RWPE2 (cell line): ENCODE measurements around the gene TTBK1.
A peak's percentile ranks its signal among the peaks of the same experiment; 100 is the strongest.

ENCODE experiments used
- ATAC-seq: fragments of 200-7000 bp; cut with Tn5 transposase; 3 replicates; pipeline ENCODE4 v1.9.1; 2021; ENCODE audit warnings: low read depth
- DNase-seq: peaks from one replicate; pipeline ENCODE4 v3.0.0-alpha.2; 2020; ENCODE audit warnings: low spot score
- H3K27ac ChIP-seq: fragments of 450-650 bp; 2 replicates; pipeline ENCODE4 v1.5.1; 2017; ENCODE audit warnings: mild to moderate bottlenecking; ENCODE audit not compliant: poor library complexity, severe bottlenecking
- H3K27me3 ChIP-seq: fragments of 250-450 bp; sonication (Bioruptor Pico); 2 replicates; pipeline ENCODE4 v1.5.1; 2021; ENCODE audit warnings: mild to moderate bottlenecking, moderate library complexity; ENCODE audit not compliant: insufficient read depth, poor library complexity, severe bottlenecking
- H3K36me3 ChIP-seq: fragments of 250-450 bp; sonication (Bioruptor Pico); 2 replicates; pipeline ENCODE4 v1.5.1; 2020; ENCODE audit warnings: low read depth, mild to moderate bottlenecking, moderate library complexity
- H3K4me1 ChIP-seq: fragments of 250-450 bp; sonication (Bioruptor Pico); 2 replicates; pipeline ENCODE4 v1.5.1; 2021; ENCODE audit warnings: mild to moderate bottlenecking, moderate library complexity; ENCODE audit not compliant: insufficient read depth, poor library complexity, severe bottlenecking
- H3K4me3 ChIP-seq: fragments of 250-450 bp; sonication (Bioruptor Pico); 2 replicates; pipeline ENCODE4 v1.5.1; 2021; ENCODE audit warnings: mild to moderate bottlenecking, moderate library complexity; ENCODE audit not compliant: severe bottlenecking
- H3K9me3 ChIP-seq: fragments of 250-450 bp; sonication (Bioruptor Pico); 2 replicates; pipeline ENCODE4 v1.5.1; 2021; ENCODE audit warnings: mild to moderate bottlenecking, moderate library complexity; ENCODE audit not compliant: severe bottlenecking
- TF ChIP-seq, protein P1 (sequence below): fragments of 450-650 bp; IDR thresholded peaks from one replicate; pipeline ENCODE4 v1.5.1; 2017; ENCODE audit warnings: mild to moderate bottlenecking, moderate library complexity; ENCODE audit not compliant: poor library complexity, severe bottlenecking

TTBK1 gene

DNA sequence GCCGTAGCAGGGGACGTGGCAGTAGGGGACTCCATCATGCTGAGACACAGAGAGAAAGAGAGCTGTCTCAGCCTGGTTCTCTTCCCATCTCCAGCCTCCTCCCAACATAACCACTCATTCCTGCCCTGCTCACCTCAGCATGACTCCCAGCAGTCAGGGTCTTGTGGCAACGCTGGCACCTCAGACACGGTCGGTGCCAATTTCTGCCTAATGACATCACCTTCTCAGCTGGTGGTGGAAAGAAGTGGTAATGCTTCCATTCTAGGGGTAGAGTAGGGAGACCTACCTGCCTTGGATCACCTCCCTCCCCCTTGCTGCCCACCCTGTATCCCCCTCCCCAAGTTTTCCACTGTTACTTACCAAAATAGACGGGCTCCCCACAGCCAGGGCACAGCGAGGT, 62.8 kb downstream of the TTBK1 start:
- H3K27me3 ChIP-seq, result no peaks in the 10 kb centered on the region
- no peak for ATAC-seq
- no peak overlapping the region for H3K27ac ChIP-seq
- H3K4me3 ChIP-seq, result no peak overlapping the region
- H3K36me3 ChIP-seq, result no peaks in the 10 kb centered on the region
- H3K9me3 ChIP-seq, result peaks cover 2% of the 10 kb centered on the region
- TF ChIP-seq, protein P1, sequence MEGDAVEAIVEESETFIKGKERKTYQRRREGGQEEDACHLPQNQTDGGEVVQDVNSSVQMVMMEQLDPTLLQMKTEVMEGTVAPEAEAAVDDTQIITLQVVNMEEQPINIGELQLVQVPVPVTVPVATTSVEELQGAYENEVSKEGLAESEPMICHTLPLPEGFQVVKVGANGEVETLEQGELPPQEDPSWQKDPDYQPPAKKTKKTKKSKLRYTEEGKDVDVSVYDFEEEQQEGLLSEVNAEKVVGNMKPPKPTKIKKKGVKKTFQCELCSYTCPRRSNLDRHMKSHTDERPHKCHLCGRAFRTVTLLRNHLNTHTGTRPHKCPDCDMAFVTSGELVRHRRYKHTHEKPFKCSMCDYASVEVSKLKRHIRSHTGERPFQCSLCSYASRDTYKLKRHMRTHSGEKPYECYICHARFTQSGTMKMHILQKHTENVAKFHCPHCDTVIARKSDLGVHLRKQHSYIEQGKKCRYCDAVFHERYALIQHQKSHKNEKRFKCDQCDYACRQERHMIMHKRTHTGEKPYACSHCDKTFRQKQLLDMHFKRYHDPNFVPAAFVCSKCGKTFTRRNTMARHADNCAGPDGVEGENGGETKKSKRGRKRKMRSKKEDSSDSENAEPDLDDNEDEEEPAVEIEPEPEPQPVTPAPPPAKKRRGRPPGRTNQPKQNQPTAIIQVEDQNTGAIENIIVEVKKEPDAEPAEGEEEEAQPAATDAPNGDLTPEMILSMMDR, result no peak
- no peaks in the 10 kb centered on the region for H3K4me1 ChIP-seq
- no peak for DNase-seq

DNA sequence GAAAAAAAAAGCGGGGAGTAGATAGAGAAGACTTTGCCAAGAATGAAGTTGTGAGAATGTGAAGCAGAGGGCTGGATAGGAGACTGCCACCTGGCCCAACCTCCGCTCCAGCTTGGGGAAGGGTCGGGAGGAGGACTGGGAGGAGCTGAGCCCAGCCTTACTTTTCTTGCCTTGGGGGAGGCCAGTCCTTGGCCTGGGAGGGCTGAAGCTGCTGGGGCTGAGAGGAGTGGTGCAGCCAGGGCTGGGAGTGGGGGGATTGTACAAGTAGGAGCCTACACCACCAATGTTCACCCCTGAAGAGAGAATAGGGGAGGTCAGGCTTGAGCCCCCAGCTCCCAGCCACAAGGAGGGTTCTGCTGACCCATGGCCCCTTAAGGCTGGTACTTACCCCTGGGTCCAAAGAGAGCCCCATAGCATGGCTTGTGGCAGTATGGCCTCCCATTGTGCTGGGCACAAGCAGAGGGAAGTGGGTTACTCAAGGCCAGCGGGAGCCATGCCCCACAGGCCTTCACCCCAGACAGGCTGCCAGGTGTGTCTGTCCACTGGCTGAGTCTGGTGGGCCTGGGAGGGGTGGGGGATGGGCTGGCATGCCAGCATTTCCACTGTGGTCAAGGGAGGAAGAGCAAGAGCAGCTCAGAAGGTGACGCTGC, 64.3 kb downstream of the TTBK1 start:
- H3K4me3 ChIP-seq, result no peak overlapping the region

DNA sequence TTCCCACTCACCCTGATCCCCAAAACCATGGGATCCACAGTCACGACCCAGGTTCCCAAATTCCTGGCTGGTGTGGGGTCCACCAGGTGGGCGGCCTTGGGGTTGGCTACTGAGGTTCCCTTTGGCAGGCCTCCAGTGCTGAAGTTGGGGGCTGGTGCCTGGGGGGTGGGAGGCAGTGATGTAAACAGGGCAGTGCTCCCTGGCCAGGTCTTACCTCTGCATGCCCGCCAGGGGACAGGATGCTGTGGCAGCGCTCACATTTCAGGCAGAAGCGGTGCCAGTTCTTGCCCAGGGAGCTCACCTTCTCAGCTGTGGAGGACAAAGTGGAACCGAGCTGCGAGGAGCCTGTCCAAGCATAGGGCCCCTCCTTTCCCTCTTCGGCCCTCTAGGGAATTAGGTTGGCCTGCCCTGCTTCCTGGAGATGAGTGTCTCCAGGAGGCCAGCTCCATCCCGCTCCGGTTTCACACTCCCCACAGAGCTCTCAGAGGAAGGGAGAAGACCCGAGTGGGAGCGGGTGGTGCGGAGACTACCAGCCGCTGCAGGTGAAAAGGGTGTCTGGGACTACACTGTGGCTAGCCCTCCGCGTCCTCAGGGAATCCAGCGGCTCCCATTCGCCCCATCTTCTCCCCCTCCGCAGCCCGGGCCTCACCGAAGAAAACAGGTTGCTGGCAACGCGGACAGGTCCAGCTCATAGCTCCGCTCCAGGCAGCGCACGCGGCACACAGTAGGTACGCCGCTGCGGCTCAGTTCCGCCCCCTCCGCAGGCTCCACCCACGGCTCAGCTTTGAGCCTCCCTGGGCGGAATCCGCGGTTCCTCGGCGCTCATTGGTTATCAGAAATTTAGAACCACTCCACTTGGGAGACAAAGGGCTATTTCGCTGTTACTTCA, 65.1 kb downstream of the TTBK1 start, which contains the start of gene CRIP3:
TSS of gene CRIP3 (minus strand) at position 726 of the 889 bp plus-strand sequence. CDS start at position 692, 34 bp downstream.
- ATAC-seq (peak; percentile 64), DNase-seq (no peak)
- H3K4me1 ChIP-seq, result no peaks in the 10 kb centered on the region
- peaks cover 2% of the 10 kb centered on the region for H3K9me3 ChIP-seq
- TF ChIP-seq, protein P1, result peak; percentile 38
- peak within 1 kb of the TSS; percentile 23 for H3K4me3 ChIP-seq
- no peaks in the 10 kb centered on the region for H3K36me3 ChIP-seq
- H3K27ac ChIP-seq, result no peak within 1 kb of the TSS
- H3K27me3 ChIP-seq, result no peaks in the 10 kb centered on the region

More for the DNA sequence above, 64.3 kb downstream of the TTBK1 start:
- Histone ChIP-seq H3K4me1 (no peaks in the 10 kb centered on the region), H3K27ac (no peak overlapping the region), H3K9me3 (peaks cover 2% of the 10 kb centered on the region), H3K36me3 (no peaks in the 10 kb centered on the region), H3K27me3 (no peaks in the 10 kb centered on the region)
- no peak for ATAC-seq
- TF ChIP-seq, protein P1, result no peak
- DNase-seq, result no peak

DNA sequence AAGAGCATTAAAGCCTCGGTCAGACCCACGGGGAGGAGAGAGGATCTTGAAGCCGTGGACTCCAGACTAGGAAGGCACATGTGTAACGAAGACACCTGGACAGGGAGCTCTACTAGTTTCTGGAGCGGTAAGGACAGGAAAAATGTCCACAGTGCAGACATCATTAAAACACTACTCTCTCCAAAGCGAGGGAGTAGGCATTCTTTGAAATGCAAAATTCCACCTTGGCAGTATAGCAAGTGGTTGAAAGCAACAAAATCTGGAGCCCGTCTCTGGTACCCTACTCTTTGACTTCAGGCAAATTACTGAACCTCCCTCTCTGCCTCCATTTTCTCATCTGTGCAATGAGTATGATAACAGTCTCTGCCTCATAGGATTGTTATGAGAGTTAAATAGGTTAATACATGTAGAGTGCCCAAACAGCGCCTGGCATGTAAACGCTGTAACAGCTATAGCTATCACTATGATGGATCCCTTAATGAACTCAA, 65.8 kb downstream of the TTBK1 start:
- TF ChIP-seq, protein P1, result no peak
- DNase-seq, result no peak
- Histone ChIP-seq H3K36me3 (no peaks in the 10 kb centered on the region), H3K4me3 (peak overlapping the region; percentile 23), H3K9me3 (peaks cover 2% of the 10 kb centered on the region), H3K27ac (no peak overlapping the region), H3K27me3 (no peaks in the 10 kb centered on the region), H3K4me1 (no peaks in the 10 kb centered on the region)
- ATAC-seq, result no peak
